Testis (tissue), 2 donors: ENCODE data around the gene EPN3.

Source experiments
- POLR2A ChIP-seq: fragments of 450-650 bp; IDR thresholded peaks from one replicate; pipeline ENCODE4 v1.6.1; 2017; ENCODE audit warnings: antibody characterized with exemption, mild to moderate bottlenecking, moderate library complexity
- TF ChIP-seq, protein P1 (sequence below), 3 experiments: fragments of 450-650 bp in 2 of 3; fragments of 200-600 bp in 1 of 3; sonication (generic) in 1 of 3; IDR thresholded peaks; one replicate each; pipeline ENCODE4 v1.5.1; 2016 to 2019; ENCODE audit warnings: antibody characterized with exemption in 3 of 3, mild to moderate bottlenecking in 2 of 3, moderate library complexity in 1 of 3

- TF ChIP-seq, protein P1, sequence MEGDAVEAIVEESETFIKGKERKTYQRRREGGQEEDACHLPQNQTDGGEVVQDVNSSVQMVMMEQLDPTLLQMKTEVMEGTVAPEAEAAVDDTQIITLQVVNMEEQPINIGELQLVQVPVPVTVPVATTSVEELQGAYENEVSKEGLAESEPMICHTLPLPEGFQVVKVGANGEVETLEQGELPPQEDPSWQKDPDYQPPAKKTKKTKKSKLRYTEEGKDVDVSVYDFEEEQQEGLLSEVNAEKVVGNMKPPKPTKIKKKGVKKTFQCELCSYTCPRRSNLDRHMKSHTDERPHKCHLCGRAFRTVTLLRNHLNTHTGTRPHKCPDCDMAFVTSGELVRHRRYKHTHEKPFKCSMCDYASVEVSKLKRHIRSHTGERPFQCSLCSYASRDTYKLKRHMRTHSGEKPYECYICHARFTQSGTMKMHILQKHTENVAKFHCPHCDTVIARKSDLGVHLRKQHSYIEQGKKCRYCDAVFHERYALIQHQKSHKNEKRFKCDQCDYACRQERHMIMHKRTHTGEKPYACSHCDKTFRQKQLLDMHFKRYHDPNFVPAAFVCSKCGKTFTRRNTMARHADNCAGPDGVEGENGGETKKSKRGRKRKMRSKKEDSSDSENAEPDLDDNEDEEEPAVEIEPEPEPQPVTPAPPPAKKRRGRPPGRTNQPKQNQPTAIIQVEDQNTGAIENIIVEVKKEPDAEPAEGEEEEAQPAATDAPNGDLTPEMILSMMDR (IDR thresholded peaks at IDR 0.05) = no peak
- no peak for TF ChIP-seq POLR2A
These were observed 52.8 kb downstream of the EPN3 start for GRCh38 chr17:50585346-50585745.
